Gastrocnemius medialis (tissue), 4 donors: Measurements from ENCODE around the gene SYP. TPM values are rescaled to one million over a fixed set of nuclear protein-coding genes. Genes with fewer than 3 reads are reported as not detected.

Source experiments
- ATAC-seq, 2 donors: fragments of 150-250 bp; one replicate each; pipeline ENCODE4 v1.9.1; 2016
- DNase-seq, 2 donors: peaks; one replicate each; pipeline ENCODE4 v3.0.0-alpha.2; 2019
- H3K27ac ChIP-seq, 4 donors: fragments of 200-600 bp; sonication (generic); 1 replicate in 1 of 4; 2 replicates in 3 of 4; pipeline ENCODE4 v1.5.1; 2016 to 2018; ENCODE audit warnings: mild to moderate bottlenecking in 2 of 4, moderate library complexity in 1 of 4
- H3K27me3 ChIP-seq, 3 donors: fragments of 200-600 bp; sonication (generic) in 2 of 3; 1 replicate in 1 of 3; 2 replicates in 2 of 3; pipeline versions ENCODE4 v1.5.1 to v1.6.0; 2016 to 2019; ENCODE audit warnings: mild to moderate bottlenecking in 1 of 3, moderate library complexity in 1 of 3
- H3K36me3 ChIP-seq, 2 donors: fragments of 200-600 bp; sonication (generic) in 1 of 2; one replicate each; pipeline ENCODE4 v1.5.1; 2017 to 2018
- H3K4me1 ChIP-seq, 2 donors: fragments of 200-600 bp; sonication (generic) in 1 of 2; one replicate each; pipeline ENCODE4 v1.5.1; 2016 to 2017; ENCODE audit warnings: mild to moderate bottlenecking in 2 of 2
- H3K4me3 ChIP-seq, 4 donors: fragments of 200-600 bp; sonication (generic) in 3 of 4; 1 replicate in 1 of 4; 2 replicates in 3 of 4; pipeline ENCODE4 v1.5.1; 2016 to 2019; ENCODE audit warnings: mild to moderate bottlenecking in 2 of 4
- H3K9me3 ChIP-seq, 3 donors: fragments of 200-600 bp; sonication (generic) in 2 of 3; 1 replicate in 1 of 3; 2 replicates in 2 of 3; pipeline ENCODE4 v1.5.1; 2016 to 2019
- CTCF ChIP-seq, 5 experiments: fragments of 450-650 bp in 3 of 5; fragments of 200-600 bp in 2 of 5; sonication (generic) in 2 of 5; IDR thresholded peaks in 4 of 5; conservative IDR thresholded peaks in 1 of 5; 1 replicate in 4 of 5; 2 replicates in 1 of 5; pipeline ENCODE4 v1.5.1; 2016 to 2019; ENCODE audit warnings: antibody characterized with exemption in 5 of 5, mild to moderate bottlenecking in 3 of 5, moderate library complexity in 3 of 5
- POLR2A ChIP-seq, 2 donors: fragments of 450-650 bp; IDR thresholded peaks; one replicate each; pipeline ENCODE4 v1.6.1; 2017; ENCODE audit warnings: antibody characterized with exemption in 2 of 2, mild to moderate bottlenecking in 2 of 2, moderate library complexity in 2 of 2
- in situ Hi-C, 4 donors: fragments of 200-750 bp; cut with MboI; loops; one replicate each; pipeline versions ENCODE4 v1.15.0 to v1.8.0; 2017; ENCODE audit warnings: low sequenced_read_pairs in 4 of 4
- intact Hi-C: fragments of 100-400 bp; cut with DNase I; formaldehyde crosslinking; loops from one replicate; pipeline ENCODE4 v1.15.1; 2023; ENCODE audit warnings: low total_unique reads
- total RNA-seq, 4 donors: library from RNA; depleted of rRNA; stranded (reverse); fragments of >200 nt; gene quantifications; one replicate each; pipeline versions ENCODE4 v1.1.0 to v1.2.3, GENCODE V29; 2016

Gene SYP
- total RNA-seq, 4 donors from 2014 or later = 0.15 to 3.9 (median 0.40) TPM

- TF ChIP-seq POLR2A (IDR thresholded peaks at IDR 0.05) = no peak
- no peak for TF ChIP-seq CTCF (IDR thresholded peaks at IDR 0.05 in 4 of 5, conservative IDR thresholded peaks at IDR 0.05 in 1 of 5)
- no peaks in the 10 kb centered on the region for H3K9me3 ChIP-seq
- no peaks in the 10 kb centered on the region for H3K36me3 ChIP-seq
- H3K27me3 ChIP-seq = no peaks in the 10 kb centered on the region
- in situ Hi-C loops (no loop called here), intact Hi-C loops (no loop called here)
- H3K4me1 ChIP-seq = peaks cover 0 to 3% of the 10 kb centered on the region in 2 donors
- DNase-seq (no peak), ATAC-seq (no peak)
- no peak overlapping the region for H3K4me3 ChIP-seq
- no peak overlapping the region for H3K27ac ChIP-seq
Observed at GRCh38 chrX:49205443-49205842, 5.5 kb upstream of the SYP start.

GRCh38 chrX:49204709-49205108 lies 4.7 kb upstream of the SYP start:
- Histone ChIP-seq H3K36me3 (no peaks in the 10 kb centered on the region), H3K9me3 (no peaks in the 10 kb centered on the region), H3K4me3 (no peak overlapping the region), H3K27me3 (no peaks in the 10 kb centered on the region), H3K4me1 (peaks cover 2 to 3% of the 10 kb centered on the region in 2 donors), H3K27ac (no peak overlapping the region)
- in situ Hi-C loops (no loop called here), intact Hi-C loops (loop anchor here (5.0 kb wide), 2 partner anchors 33 to 63 kb away; partner anchors contain the start of genes CCDC22 and PPP1R3F)
- TF ChIP-seq POLR2A (IDR thresholded peaks at IDR 0.05) = no peak
- no peak for TF ChIP-seq CTCF (IDR thresholded peaks at IDR 0.05 in 4 of 5, conservative IDR thresholded peaks at IDR 0.05 in 1 of 5)
- no peak for DNase-seq
- no peak for ATAC-seq

GRCh38 chrX:49204017-49204416 lies 4.0 kb upstream of the SYP start:
- Histone ChIP-seq H3K27me3 (no peaks in the 10 kb centered on the region), H3K4me1 (peaks cover 2 to 3% of the 10 kb centered on the region in 2 donors), H3K27ac (no peak overlapping the region), H3K4me3 (no peak overlapping the region), H3K36me3 (no peaks in the 10 kb centered on the region), H3K9me3 (no peaks in the 10 kb centered on the region)
- intact Hi-C loops = loop anchor here (5.0 kb wide), 2 partner anchors 33 to 63 kb away; partner anchors contain the start of genes CCDC22 and PPP1R3F
- in situ Hi-C loops = no loop called here
- TF ChIP-seq CTCF (IDR thresholded peaks at IDR 0.05 in 4 of 5, conservative IDR thresholded peaks at IDR 0.05 in 1 of 5) = no peak
- no peak for TF ChIP-seq POLR2A (IDR thresholded peaks at IDR 0.05)
- no peak for ATAC-seq
- no peak for DNase-seq

GRCh38 chrX:49203536-49203935 lies 3.5 kb upstream of the SYP start:
- H3K27ac ChIP-seq = no peak overlapping the region

More at GRCh38 chrX:49203536-49203935, 3.5 kb upstream of the SYP start:
- Histone ChIP-seq H3K9me3 (no peaks in the 10 kb centered on the region), H3K36me3 (no peaks in the 10 kb centered on the region), H3K4me3 (no peak overlapping the region), H3K27me3 (no peaks in the 10 kb centered on the region), H3K4me1 (peaks cover 2 to 3% of the 10 kb centered on the region in 2 donors)
- intact Hi-C loops (loop anchor here (5.0 kb wide), 2 partner anchors 34 to 64 kb away; partner anchors contain the start of genes CCDC22 and PPP1R3F), in situ Hi-C loops (no loop called here)
- DNase-seq (no peak), ATAC-seq (no peak)
- TF ChIP-seq POLR2A (IDR thresholded peaks at IDR 0.05) = no peak
- no peak for TF ChIP-seq CTCF (IDR thresholded peaks at IDR 0.05 in 4 of 5, conservative IDR thresholded peaks at IDR 0.05 in 1 of 5)
